ENCODE measurements around the gene ZFP36L2. TPM values are rescaled to one million over a fixed set of nuclear protein-coding genes. Genes with fewer than 3 reads are reported as not detected.

The ZFP36L2 gene
- total and polyA plus RNA-seq, 10 of the 15 experiments (the other 5 are each of a cell fraction or from before 2014, with no cell fraction given): 4.3 to 64.9 (median 19.5) TPM

- RAD21 ChIA-PET (ENCODE audit: unreplicated experiment): interaction anchor here (1.2 to 5.8 kb wide), 10 partner anchors 10 to 286 kb away, joined by 7 to 114 read pairs (median 39); no protein-coding TSS in a partner anchor
- Histone ChIP-seq H3K27ac (ENCODE audit: control insufficient read depth, insufficient read depth) (no peak overlapping the region), H3K27me3 (replicated peaks in 1 of 2; ENCODE audit: control insufficient read depth in 2 of 2, insufficient read depth in 2 of 2, low read length in 1 of 2) (no peaks in the 10 kb centered on the region), H3K9ac (ENCODE audit: control insufficient read depth, insufficient read depth, low read length) (no peak overlapping the region), H3K36me3 (ENCODE audit: control insufficient read depth in 2 of 2, insufficient read depth in 2 of 2, low read length in 1 of 2) (peaks cover 0 to 3% of the 10 kb centered on the region in 2 experiments; a peak in 2 of 4 replicates), H4K20me1 (ENCODE audit: control insufficient read depth, insufficient read depth) (no peaks in the 10 kb centered on the region), H3K4me3 (no peak overlapping the region), H3K79me2 (ENCODE audit: control insufficient read depth, insufficient read depth, low read length) (peaks cover 25% of the 10 kb centered on the region), H2AFZ (ENCODE audit: control insufficient read depth, low read depth, low read length) (no peak overlapping the region), H3K4me1 (ENCODE audit: control insufficient read depth, insufficient read depth, low read length) (peaks cover 26% of the 10 kb centered on the region), H3K4me2 (ENCODE audit: control insufficient read depth, insufficient read depth) (no peak overlapping the region), H3K9me3 (replicated peaks; ENCODE audit: control insufficient read depth, insufficient read depth, low read length) (no peaks in the 10 kb centered on the region)
- no peak for FAIRE-seq
- no peak for DNase-seq (ENCODE audit: low read depth, low spot score)
- in situ Hi-C loops (cut with MboI) (loop anchor here (5.0 kb wide), 3 partner anchors 103 to 283 kb away; no protein-coding TSS in a partner anchor), intact Hi-C loops (cut with micrococcal nuclease; ENCODE audit: unreplicated experiment) (no loop called here)
- POLR2A ChIA-PET: interaction anchor here (1.6 to 2.1 kb wide), 2 partner anchors 99 to 206 kb away, joined by 3 to 17 read pairs; no protein-coding TSS in a partner anchor
- 76% methylated on average over 4 of the region's 4 CpGs for WGBS (ENCODE audit: insufficient coverage, insufficient replicate concordance, low lambda C conversion rate, missing lambda C conversion rate)
- CTCF ChIA-PET: interaction anchor here (0.7 to 5.2 kb wide), 20 partner anchors 10 to 342 kb away, joined by 3 to 132 read pairs (median 16); no protein-coding TSS in a partner anchor
- TF ChIP-seq GATAD2B (conservative IDR thresholded peaks at IDR 0.05; ENCODE audit: low read depth) (no peak), ZNF274 (IDR thresholded peaks at IDR 0.05; ENCODE audit: insufficient read depth, insufficient read length) (no peak), E2F4 (IDR thresholded peaks at IDR 0.05; ENCODE audit: low read depth, low read length) (no peak), CREB1 (IDR thresholded peaks at IDR 0.05; ENCODE audit: low read depth) (no peak), FOS (IDR thresholded peaks at IDR 0.05; ENCODE audit: borderline replicate concordance, extremely low read depth, insufficient read length) (no peak), SIX5 (IDR thresholded peaks at IDR 0.05; ENCODE audit: low read depth, low read length, severe bottlenecking) (no peak), ZNF687 (IDR thresholded peaks at IDR 0.05) (no peak), CBX3 (IDR thresholded peaks at IDR 0.05; ENCODE audit: borderline replicate concordance, low read depth) (no peak), BCLAF1 (IDR thresholded peaks at IDR 0.05) (no peak), ZNF24 (IDR thresholded peaks at IDR 0.05) (no peak), SREBF2 (IDR thresholded peaks at IDR 0.05; ENCODE audit: low read length) (no peak), ZZZ3 (IDR thresholded peaks at IDR 0.05; ENCODE audit: control insufficient read depth, insufficient read length, low read depth) (no peak), SMAD5 (IDR thresholded peaks at IDR 0.05; ENCODE audit: low read depth) (no peak)
- no peak for ATAC-seq
- SMC1A ChIA-PET (ENCODE audit: uncharacterized antibody, unreplicated experiment): interaction anchor here (0.6 to 7.2 kb wide), 18 partner anchors 10 to 370 kb away, joined by 3 to 170 read pairs (median 18); no protein-coding TSS in a partner anchor
- BruUV-seq (replicated peaks): no TSS peak
Observed at GRCh38 chr2:43230351-43230885, 4.0 kb upstream of the ZFP36L2 start.
